ENCODE measurements around the gene CNOT8. TPM values are rescaled to one million over a fixed set of nuclear protein-coding genes. Genes with fewer than 3 reads are reported as not detected.

The CNOT8 gene
- total RNA-seq: 47.1 and 54.1 TPM in 2 replicates

GRCh38 chr5:154858297-154858971 lies at the start of gene CNOT8:
Gene CNOT8, plus strand, starts transcription at chr5:154858627. Its CDS starts 4,652 bp downstream, at chr5:154863279.

DNA sequence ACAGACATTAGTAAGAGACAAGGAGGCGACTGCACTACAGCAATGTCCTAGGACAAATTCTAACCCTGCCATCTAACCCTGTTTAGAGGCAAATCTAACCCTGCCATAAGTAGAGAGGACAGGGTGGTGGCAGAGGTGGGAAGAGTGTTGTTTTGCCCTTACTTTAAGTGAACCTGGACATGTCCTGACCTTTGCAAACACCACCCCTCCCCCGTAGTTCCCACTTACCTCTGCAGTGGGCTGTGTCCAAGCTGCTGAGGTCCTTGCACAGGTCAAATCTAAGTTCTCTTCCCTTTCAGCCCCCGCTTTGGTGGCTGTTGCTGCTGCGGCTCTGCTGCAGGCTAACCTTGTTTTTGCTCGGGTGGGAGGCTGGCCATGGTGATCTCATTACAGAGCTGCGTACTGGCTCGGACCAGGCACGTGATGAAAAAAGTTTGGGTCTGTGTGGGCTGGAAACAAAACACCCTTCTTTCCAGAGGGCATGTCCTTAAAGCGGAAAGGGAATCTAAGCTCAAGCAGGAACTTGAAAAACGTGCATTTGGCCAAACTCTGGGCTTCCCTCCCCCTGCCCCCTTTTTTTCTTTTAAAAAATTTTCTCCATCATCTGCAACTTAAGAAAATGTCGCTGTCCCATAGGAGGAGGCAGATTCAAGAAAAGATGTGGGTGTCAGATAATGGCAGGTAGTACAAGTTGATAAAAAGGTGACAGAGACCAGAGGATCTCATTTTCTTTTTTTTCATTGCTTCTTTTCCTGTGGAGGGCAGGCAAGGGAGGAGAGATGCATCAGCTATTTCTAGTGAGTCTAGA lies 8.0 kb upstream of the CNOT8 start, which contains the start of gene FAXDC2:
FAXDC2 (minus strand) TSS at position 349 of the 808 bp plus-strand sequence. CDS start 12,425 bp downstream, outside the sequence.

Other genes starting within 250 kb of the CNOT8 start
- 57.2 and 83.7 TPM in 2 replicates for gene LARP1, start 103.2 kb upstream of the CNOT8 start, total RNA-seq
- gene FAXDC2, start 8.0 kb upstream of the CNOT8 start, total RNA-seq: 11.2 and 14.9 TPM in 2 replicates
- 17.7 and 18.7 TPM in 2 replicates for gene GEMIN5, start 79.6 kb downstream of the CNOT8 start, total RNA-seq
- gene MRPL22, start 82.4 kb downstream of the CNOT8 start, total RNA-seq: 11.4 and 26.8 TPM in 2 replicates
- 0.15 and 0.17 TPM in 2 replicates for gene KIF4B, start 155.1 kb downstream of the CNOT8 start, total RNA-seq

All from smooth muscle cell of trachea (primary cell).